Measurements from ENCODE around the gene CCDC83. TPM values are rescaled to one million over a fixed set of nuclear protein-coding genes. Genes with fewer than 3 reads are reported as not detected.

CCDC83 gene
- total RNA-seq, 1 donor from 2014 or later: not detected

Other genes with a start within 250 kb of the CCDC83 start
- 4.7 TPM for gene DLG2, start 228.0 kb upstream of the CCDC83 start, total RNA-seq
- 14.7 TPM for gene TMEM126B, start 226.8 kb upstream of the CCDC83 start, total RNA-seq
- 14.3 TPM for gene TMEM126A, start 207.4 kb upstream of the CCDC83 start, total RNA-seq
- 18.8 TPM for gene CREBZF, start 190.3 kb upstream of the CCDC83 start, total RNA-seq
- 0.28 TPM for gene CCDC89, start 169.2 kb upstream of the CCDC83 start, total RNA-seq
- gene SYTL2, start 44.2 kb upstream of the CCDC83 start, total RNA-seq: 4.8 TPM
- 70.9 TPM for gene PICALM, start 213.7 kb downstream of the CCDC83 start, total RNA-seq

Measured in left lobe of liver (tissue), 1 donor.